Raji (cell line): ENCODE data around the gene GNA12.

Experiments
- POLR2A ChIP-seq: IDR thresholded peaks from 2 replicates; pipeline ENCODE4 v1.6.1; 2011; ENCODE audit warnings: low read depth, low read length, control low read depth; ENCODE audit not compliant: insufficient read depth

The GNA12 gene

DNA sequence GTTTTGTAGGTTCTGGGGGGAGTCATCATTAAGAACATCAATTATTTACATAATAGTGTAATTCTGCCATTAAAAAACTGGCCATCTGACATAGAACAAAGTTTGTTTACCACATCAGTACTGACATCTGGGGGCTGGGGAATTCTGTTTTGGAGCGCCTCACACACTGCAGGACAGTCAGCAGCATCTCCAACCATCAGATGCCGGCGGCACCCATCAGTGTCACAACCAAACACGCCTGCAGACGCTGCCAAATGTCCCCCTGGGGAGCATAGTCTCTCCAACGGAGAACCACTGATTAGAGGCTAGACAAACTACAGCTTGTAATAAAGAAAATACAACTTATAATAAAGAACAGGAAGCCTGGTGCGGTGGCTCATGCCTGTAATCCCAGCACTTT is 26.0 kb downstream of the GNA12 start:
- TF ChIP-seq POLR2A, result no peak

DNA sequence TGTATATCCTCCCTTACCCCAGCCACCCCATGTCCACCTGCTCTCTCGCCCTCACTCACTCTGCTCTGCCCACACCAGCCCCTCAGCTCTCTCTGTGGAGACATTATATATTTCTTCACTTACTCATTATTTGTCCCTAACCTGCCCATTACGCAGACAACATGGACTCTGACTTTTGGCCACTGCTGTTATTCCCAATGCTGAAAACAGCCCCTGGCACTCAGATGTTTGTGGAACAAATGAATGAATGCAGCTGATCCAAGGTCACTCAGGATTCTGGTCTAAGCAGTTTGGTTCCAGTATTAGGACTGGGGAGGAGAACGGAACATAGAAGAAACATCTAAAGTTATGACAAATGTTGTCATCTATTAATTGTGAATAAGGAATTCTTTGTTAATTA is 26.7 kb downstream of the GNA12 start:
- TF ChIP-seq POLR2A, result no peak

DNA sequence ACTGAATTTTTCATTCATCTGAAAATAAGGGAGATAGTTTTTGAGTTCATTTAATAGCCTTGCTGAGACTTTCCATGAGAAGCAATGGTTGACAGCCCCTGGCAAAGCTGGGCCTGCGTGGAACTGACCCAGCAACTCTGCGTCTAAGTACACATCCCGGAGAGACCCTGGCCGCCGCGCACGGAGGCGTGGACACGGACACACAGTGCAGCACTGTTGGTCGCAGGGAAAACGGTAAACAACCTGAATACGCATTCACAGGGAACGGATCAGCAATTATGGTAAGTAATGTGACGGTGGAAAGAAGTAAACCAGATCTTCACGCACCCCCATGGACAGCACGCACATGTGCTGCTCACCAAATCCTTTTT is 28.2 kb downstream of the GNA12 start:
- no peak for TF ChIP-seq POLR2A

DNA sequence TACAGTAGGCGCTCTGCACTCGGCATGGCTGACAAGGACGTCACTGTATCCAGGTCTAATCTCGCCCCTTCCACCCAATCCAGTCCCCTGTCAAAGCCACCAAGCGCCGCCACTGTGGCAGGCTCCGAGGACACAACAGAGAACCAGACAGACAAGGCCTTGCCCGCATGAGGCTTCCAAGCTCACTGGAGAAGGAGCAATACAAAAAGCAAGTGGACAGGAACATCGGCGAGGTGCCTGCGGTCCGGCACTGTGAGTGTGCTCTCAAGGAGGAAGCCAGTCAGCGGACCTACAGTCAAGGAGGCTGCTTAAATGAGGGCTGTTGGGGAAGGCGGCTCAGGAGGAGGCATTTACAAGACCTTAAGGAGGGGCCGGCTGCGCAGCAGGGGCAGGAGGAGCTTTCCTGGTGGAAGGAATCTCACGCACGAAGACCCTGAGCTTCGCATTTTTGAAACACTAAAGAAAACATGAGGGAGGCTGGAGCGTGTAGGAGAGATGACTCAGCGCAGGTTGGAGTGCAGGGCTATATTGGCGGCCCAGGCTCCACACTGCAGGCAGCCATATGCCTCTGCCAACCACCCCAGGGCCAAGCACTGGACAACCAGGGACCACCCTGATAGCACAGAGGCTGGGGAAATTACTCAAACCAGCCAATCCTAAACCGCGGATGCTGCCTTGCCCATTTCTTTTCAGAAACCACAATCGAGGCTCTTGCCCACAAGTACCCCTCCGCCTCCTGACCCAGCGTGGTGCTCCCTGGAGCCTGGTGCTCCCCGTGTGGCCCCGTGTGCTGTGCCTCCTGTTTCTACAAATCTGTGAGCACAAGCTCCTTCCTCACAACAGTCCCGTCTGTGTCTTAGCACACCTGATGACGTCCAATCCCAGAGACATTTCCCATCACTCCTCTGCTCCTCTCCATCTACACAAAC is 28.9 kb downstream of the GNA12 start:
- TF ChIP-seq POLR2A, result no peak

DNA sequence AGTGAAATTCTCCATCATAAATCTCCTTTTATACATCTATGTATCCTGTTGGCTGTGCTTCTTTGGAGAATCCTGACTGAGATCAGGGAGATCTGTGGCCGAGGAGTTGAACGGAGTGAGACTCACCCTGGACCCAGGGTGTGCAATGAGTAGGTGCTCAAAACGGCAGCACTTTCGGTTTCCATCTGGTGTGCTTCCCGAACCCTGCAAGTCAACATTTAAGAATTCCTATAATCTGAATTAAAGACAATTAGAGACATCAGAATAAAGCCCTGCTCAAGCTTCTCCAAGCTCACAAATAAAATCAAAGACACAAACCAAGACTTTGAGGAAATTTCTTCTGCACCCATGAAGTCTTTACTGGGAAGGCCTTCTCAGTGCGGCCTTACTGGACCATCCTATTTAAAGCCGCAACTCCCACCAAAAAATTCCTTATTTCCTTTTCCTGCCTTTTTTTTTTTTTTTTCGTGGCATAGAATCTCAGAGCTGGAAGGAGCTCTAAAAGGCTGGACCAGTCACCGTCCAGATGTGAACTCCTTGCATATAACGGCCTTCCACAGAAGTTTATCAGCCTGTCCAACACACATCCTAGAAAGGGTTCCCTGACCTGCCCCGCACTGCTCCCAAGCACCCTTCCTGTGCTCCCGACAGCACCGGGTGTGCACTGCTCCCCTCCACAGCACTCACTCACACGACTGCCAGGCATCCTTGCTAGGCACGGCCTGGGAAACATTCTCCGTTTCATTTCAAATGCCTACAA is 29.7 kb downstream of the GNA12 start:
- TF ChIP-seq POLR2A, result no peak

DNA sequence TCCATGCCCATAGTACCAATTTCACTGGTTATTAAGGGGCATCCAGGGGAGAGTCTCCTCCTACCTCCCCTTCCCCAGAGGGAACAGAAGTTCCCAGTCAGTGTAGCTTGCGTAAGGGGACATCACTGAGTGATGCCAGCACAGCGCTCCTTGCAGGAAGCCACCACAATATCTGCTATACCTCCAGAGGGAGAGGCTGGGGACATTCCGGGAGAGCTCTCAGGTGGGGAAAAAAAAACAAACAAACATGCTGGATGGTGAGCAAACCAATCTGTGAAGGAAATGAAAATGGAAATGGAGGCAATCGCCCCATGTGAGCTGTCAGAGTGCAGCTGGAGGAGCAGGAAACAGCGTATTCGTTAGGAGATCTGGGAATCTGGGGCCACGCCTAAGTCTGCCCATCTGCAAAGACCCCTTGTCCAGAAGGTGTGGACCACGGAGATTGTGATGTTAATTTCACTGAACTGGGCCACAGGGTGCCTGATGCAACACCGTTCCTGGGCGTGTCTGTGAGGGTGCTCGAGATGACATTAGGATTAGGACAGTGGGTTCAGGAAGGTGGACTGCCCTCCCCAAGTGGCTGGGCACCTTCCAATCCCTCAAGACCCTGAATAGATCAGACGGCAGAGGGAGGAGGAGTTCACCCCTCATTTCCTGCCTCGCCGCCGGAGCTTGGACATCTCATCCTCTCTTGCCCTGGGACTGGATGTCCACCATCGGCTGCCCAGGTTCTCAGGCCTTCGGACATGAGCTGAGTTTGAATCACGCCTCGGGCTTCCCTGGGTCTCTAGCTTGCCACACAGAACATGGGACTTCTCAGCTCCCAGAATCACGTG is 30.5 kb downstream of the GNA12 start:
- TF ChIP-seq POLR2A, result no peak

DNA sequence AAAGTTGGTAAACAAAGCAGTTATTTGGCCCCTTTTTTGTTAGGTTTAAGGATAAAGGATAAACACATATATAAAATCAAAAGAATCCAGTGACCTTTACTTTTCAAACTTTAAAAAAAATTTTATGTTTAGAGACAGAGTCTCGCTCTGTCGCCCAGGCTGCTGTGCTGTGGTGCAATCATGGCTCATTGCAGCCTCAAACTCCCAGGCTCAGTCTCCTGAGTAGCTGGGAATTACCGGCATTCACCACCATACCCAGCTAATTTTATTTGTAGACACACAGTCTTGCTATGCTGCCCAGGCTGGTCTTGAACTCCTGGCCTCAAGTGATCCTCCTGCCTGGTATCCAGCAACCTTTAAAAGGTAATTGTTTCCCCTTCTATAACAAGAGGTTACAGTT is 31.3 kb downstream of the GNA12 start:
- TF ChIP-seq POLR2A, result no peak

DNA sequence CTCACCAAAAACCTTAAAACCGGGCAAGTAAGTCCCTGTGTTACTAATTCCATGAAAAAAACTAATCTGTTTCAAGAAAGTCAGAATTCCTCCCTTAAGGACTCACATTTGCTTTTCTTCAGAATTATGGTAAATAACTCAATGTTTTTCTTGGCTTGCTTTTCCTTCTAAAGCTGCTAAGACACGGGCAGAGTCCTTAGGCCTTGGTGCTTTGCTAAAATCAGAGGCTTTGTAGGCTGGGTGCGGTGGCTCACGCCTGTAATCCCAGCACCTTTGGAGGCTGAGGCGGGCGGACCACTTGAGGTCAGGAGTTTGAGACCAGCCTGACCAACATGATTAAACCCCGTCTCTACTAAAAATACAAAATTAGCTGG is 32.0 kb downstream of the GNA12 start:
- no peak for TF ChIP-seq POLR2A

DNA sequence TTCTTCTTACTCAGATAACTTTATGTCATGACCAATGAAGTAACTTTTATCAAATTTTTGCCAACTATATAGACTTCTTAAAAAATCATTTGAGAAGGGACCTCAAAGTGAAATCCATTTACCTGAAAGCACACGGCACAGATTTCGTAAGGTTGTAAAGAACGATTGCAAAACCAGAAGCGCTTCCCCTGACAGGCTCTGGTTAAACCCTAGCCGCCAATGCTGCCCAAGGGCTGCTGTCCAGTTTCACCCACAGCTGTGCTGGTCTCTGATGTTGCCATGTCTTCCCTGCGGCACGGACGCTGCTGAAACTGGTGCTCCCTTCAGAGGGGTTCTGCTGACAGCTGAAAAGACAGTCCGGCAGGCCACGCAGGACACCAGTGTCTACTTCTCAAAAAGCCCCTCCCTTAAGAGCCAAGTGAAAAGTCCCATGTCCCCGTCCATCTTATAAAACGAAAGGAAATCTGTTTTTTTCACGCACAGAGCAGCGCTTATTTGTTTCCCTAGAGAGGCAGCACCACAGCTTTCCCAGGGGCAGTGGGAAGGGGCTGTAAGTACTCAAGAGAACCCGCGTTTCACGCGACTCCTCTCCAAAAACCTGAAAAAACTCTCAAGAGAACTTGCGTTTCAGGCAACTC is 32.5 kb downstream of the GNA12 start:
- no peak for TF ChIP-seq POLR2A

DNA sequence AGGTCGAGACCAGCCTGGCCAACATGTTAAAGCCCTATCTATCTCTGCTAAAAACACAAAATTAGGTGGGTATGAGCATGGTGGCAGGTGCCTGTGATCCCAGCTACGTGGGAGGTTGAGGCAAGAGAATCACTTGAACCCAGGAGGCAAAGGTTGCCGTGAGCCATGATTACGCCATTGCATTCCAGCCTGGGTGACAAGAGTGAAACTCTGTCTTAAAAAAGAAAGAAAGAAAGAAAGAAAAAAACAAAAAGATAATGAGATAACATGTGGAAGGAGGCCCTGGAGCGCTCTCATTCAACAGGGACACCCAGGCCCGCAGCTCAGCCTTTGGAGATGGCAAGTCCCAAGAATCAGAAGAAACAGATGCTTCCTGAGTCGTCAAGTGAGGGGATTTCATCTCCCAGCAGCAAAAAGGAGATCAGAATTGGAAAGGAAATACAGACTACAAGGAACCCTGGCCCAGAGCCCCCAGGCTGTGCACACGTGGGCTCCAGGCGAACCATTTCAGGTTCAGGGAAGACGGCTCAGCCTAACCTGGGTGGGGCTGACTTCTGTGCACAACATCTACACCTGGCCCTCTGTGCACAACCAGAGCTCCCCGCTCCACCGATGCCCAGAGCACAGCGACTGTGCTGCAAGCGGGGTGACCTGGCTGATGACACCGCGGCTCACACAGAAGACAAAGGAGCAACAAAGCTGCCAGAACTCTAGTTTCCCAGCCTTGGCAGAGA is 33.3 kb downstream of the GNA12 start:
- no peak for TF ChIP-seq POLR2A

DNA sequence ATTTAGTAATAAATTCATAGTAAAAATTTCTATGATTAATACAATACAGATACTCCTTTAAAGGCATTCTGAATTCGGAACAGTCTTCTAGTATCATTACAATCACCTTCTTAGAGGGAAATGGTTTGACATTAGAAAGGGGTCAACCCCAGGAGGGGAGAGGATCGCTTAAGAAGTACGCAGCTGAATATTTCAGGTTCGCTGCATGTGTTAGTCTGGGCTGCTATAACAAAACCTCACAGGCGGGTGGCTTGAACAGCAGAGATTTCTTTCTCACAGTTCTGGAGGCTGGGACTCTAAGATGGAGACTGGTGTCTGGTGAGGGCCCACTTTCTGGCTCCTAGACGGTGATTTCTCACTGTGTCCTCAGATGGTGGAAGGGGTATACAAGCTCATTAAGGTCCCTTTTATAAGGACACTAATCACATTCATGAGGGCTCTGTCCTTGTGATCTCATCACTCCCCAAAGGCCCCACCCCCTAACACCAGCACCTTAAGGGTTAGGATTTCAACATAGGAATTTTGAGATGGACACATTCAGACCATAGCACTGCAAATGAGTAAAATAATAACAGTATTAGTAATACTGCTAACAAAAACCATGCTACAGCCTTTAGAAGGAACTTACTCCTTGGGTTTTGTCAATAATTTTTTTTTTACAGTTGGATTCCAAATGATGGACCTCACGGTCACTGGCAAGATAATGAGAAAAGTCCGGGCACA is 34.0 kb downstream of the GNA12 start:
- TF ChIP-seq POLR2A, result no peak

DNA sequence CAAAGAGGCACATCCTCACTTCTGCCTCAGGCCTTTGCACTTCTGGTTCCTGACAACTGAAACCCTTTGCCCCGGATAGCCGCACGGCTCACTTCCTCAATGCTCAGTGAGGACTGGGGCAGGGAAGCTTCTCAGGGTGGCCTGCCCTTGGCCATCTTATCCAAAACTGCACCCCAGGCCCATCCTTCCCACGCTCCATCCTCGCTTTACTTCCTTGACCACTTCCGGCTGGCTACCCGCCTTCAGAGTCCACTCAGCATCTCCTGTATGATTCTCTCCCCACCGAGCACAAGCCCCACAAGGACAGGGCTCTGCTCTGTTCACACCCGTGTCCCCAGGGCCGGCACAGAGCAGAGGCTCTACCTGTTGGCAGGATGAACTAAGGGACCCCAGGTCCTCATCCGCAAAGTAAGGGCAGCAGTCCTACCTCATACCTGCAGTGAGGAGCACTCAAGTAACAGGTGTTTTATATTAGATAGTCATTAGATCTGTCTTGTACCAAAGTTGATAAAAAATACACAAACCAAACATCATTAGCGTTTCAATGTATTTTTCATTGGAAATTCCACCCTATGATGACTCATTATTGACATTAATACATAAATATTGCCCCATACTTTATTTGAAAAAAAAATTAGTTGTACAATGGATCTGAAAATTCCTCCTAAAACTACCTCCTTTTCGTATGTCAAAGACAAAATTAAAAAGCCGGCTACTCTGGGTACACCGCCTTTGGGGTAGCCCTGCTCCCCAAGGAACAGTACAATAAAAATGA is 35.0 kb downstream of the GNA12 start:
- no peak for TF ChIP-seq POLR2A

DNA sequence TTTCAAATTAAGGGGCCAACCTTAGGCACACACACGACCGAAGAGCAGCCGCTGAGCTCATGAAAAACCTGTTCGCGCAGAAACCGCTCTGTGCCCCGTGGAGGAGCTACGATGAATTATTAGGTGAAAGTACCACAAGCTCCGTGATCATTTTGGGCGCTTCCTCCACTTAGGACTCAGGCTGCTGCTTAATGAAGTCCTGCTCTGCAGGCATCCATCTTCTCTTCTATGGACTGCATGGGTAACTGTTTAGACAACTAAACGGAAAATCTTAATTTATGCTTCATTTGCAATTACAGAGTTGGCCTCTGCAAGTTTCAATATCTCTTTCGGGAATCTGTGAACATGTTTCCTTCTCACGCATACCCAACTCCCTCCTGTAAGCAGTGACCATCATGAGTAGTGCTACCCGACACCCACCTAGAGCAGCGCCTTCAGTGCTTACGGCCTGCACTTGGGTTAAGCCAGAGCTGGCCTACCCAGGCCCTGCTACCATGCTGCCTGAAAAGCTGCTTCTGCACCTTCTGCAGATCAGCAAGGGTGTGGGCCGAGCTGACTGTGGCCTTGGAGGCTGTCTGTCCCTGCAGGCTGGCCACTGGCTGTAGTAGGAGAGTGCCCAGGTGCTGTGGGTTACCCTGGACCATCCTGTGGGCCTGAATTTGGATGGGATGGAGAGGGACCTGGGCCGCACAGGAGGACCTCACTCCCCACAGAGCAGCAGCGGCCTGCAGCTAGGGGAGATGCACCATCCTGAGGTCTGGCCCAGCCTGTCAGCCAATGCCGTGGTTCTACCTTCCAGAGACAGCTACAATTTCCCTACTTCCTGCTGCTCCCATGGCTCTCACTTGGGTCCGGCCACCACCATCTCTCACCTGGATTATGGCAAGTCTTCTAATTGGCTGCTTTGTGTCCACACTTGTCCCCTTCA is 36.0 kb downstream of the GNA12 start:
- TF ChIP-seq POLR2A, result no peak
